Activated CD8-positive, alpha-beta memory T cell treated with anti-CD3 and anti-CD28 coated beads for 1 hour (primary cell): ENCODE measurements around the gene PTMS.
A peak's percentile ranks its signal among the peaks of the same experiment; 100 is the strongest.
"Not testable (repeated sequence)": the region's sequence is repeated elsewhere in the genome, so short reads cannot be mapped to it uniquely, and the experiment has no call there.

Experiments used
- DNase-seq, 2 donors: peaks; one replicate each; pipeline ENCODE4 v3.0.0-alpha.2; 2020; ENCODE audit warnings: low read depth in 1 of 2; ENCODE audit errors: extremely low read depth in 1 of 2

PTMS gene, protein sequence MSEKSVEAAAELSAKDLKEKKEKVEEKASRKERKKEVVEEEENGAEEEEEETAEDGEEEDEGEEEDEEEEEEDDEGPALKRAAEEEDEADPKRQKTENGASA

DNA sequence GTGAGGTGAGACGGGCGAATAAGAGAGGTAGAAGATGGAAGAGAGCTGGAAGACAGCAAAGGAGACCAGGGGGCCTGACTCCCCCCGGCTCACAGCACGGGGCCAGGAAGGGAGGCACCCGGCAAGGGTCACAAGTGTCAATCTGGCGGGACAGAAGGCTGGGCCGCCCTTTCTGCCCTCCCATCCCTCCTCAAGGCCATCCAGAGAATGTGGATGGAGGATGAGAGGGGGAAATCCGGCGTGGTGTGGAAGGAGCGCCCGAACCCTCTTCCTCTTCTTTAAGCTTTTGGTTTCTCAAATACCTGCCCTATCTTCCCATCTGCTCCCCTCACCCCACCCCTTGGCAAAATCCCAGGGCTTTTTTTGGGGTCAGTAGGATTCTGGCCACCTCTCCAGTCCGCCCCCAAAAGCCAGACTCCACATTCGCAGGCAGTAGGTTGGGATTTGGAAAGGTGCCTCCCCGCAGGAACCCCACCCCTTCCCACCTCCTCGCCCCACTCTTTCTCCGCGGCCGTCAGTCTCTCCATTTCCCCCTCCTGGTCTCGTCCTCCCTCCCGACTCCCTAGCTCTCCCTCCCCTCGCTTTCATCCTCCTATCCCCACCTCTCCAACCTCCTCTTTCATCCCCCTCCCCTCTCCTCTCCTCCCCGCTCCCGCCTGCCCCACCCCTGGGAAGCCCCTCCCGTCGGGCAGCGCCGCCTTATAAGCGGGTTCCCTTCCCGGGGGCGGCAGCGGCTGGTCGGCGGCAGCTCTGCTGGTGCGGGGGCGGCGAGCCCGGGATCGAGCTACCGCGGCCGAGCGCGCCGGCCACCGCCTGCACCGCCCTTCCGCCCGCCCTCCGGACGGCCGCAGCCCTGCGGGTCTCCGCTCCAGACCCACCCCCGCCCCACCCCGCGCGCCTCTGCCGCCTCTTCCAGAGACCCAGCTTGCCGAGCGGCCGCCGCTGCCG is at the start of gene PTMS:
TSS of gene PTMS (plus strand) at position 730 of the 948 bp plus-strand sequence. CDS start 343 bp downstream, outside the sequence.
- DNase-seq: no peak

DNA sequence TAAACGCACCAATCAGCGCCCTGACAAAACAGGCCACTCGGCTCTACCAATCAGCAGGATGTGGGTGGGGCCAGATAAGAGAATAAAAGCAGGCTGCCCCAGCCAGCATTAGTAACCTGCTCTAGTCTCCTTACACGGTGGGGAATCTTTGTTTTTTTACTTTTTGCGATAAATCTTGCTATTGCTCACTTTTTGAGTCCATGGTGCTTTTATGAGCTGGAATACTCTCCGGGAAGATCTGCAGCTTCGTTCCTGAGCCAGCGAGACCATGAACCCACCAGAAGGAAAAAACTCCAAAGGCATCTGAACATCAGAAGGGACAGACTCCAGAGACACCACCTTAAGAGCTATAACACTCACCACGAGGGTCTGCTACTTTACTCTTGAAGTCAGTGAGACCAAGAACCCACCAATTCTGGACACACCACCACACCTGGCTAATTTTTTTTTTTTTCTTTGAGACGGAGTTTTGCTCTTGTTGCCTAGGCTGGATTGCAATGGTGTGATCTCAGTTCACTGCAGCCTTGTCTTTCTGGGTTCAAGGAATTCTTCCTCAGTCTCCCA is 49.2 kb upstream of the PTMS start:
- no peak for DNase-seq

DNA sequence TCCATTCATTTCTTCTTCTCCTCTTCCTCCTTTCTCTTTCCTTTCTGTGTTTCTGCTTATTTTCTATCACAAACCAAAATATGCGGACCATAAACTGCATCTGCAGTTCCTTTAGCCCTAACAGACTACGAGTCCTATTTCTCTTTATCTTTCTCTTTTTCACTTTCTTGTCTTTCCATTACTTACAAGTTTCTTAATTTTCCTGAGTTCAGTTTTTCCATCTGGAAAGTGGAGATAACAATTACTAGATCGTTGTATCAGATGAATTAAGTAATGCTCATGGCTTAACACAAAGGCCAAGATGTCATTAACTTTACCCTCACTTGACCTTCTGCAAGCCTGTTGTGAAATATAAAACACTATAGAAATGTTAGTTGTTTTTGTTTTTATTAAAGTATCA is 43.3 kb upstream of the PTMS start:
- no peak for DNase-seq

DNA sequence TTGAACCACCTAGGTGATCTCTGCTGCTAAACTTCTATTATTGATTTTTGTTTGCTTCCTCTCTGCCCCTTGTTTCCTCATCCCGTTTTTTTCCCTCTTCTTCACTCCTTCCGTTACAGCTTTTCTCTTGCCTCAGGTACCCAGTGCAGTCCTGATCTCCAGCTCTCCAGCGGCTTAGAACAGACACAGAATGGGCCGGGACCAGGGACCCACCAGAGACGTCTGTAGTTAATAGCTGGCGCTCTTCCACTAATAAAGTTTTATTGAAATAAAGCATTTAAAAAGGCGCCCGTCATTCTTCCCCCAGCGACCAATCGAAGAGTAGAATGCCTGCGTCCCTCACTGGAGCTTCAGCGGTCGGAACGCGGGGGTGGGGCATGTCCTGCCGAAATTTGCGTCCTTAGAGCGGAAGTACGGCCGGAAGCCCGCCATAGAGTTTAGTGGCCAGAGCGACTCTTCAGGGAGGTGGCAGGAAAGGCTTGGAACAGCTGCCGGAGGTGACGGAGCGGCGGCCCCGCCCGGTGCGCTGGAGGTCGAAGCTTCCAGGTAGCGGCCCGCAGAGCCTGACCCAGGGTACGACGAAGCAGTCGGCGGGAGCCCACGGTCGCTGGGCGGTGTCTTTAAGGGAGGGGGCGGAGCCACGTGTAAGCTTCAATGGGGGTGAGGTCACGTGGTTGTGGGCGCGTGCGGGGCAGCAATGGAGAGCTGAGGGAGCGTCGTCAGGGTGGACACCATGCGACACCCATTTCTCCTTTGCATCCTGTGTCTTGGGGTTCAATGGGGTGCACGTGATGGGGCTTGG is 42.4 kb upstream of the PTMS start, which contains the start of gene COPS7A:
TSS of gene COPS7A (plus strand) at position 440 of the 802 bp plus-strand sequence. CDS start 611 bp downstream, outside the sequence.
- DNase-seq: peak; percentile 89 to 91

DNA sequence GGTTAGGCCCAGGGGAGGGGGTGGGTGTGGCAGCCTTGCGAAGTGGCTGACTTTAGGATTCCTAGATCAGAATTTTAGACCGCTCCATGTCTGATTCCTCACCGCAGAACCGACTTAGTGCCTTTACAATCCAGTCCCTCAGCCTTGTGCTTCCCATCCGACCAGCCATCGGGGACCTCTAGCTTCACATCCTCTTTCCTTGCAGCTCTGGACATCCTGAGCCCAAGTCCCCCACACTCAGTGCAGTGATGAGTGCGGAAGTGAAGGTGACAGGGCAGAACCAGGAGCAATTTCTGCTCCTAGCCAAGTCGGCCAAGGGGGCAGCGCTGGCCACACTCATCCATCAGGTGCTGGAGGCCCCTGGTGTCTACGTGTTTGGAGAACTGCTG is 41.8 kb upstream of the PTMS start:
- DNase-seq: no peak

DNA sequence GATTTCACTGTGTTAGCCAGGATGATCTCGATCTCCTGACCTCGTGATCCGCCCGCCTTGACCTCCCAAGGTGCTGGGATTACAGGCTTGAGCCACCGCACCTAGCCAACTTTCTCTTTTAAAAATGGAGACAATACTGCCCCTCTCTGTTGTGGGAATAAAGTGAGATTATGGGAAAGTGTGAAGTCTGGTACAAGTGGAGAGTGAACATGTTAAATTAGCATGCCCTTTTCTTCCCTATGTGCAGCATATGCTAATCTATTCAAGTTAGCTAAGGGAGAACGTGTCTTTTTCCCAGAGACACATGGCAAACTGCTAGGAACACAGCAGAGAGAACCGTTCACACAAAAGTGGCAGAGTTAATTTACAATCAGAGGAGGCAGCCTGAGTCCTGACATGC is 40.8 kb upstream of the PTMS start:
- no peak for DNase-seq

DNA sequence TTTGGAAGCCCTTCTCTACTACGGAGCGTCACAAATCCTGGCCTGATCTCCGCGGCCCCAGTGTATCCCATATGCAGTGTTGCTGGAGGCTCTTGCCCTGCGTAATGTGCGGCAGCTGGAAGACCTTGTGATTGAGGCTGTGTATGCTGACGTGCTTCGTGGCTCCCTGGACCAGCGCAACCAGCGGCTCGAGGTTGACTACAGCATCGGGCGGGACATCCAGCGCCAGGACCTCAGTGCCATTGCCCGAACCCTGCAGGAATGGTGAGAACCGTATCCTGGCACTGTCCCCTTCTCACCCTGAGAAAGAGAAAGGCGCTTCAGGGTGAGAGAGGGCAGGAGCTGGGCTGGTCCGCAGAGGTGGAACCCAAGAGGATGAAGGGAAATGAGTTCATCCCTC is 37.0 kb upstream of the PTMS start:
- no peak for DNase-seq

DNA sequence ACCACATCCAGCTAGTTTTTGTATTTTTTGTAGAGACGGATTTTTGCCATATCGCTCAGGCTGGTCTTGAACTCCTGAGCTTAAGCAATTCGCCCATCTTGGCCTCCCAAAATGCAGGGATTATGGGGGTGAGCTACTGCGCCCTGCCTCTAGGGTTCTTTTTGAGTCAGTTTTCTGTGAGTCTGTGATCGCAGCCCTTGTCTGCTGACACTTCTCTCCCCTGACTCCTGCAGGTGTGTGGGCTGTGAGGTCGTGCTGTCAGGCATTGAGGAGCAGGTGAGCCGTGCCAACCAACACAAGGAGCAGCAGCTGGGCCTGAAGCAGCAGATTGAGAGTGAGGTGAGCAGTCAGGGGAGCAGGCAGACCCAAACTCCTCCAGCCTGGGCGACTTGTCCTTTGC is 36.0 kb upstream of the PTMS start:
- no peak for DNase-seq

DNA sequence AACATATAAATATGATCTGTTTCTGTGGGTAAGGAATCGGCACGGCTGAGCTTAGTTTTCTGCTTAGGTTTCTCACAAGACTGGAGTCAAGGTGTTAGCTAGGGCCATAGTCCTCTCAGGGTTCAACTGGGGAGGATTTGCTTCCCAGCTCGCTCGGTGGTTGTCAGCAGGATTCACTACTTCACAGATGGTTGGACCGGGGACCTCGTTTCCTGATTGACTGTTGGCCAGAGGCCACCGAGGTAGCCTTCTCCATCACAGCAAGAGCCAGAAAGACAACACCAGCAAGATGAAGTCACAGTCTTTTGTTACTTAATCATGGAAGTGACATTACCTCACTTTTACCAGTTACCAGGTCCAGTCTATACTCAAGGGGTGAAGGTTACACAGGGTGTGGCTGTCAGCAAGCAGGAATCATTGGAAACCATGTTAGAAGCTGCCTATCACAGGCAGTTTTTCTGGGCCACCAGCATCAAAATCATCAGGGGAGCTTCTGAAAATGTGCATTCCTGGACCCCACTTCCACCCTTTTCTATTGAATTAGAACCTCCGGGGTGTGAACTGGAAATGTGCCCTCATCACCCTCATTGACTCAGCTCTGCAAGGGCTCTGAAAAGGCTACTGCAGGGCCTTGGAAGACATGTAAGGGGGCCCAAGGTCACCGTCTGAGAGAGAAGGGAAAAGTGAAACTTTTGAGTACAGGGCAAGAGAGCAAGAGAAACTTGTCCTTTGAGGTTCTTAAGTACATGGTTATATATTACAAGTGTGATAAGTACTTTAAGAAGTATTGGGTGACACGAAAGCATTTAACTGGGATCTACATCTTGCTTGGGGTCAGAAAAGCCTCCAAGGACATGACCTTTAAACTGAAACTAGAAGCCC is 31.4 kb upstream of the PTMS start:
- no peak for DNase-seq

DNA sequence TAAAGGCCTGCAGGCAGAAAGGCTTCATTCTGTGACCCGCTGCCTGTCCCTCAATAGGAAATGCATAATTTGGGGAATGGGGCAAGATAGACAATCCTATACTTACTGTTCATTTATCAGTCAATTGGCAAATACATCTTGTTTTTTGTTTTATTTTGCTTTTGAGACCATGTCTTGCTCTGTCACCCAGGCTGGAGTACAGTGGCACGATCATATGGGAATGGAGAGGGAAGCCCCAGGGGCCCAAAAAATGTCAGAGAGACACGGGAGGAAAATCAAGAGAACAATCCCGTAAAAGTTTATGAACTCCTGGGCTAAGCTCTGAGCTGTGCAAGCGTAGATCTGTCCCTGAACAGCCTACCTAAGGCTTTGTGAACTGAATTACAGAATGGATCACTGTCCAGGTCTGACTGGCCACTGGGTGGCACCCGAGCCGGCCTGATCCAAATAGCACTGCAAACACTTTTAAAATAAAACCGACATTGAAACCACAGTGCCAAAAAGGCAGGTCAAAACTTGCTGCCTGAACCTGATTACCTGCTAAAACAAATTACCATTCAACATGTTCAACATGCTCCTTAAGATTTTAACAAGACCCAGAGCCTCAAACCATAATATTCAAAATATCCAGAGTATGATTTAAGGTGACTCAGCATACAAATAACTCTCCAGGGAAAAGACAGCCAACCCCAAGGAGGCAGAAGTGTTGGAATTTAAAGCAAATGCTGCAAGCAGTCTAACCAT is 30.5 kb upstream of the PTMS start:
- no peak for DNase-seq

DNA sequence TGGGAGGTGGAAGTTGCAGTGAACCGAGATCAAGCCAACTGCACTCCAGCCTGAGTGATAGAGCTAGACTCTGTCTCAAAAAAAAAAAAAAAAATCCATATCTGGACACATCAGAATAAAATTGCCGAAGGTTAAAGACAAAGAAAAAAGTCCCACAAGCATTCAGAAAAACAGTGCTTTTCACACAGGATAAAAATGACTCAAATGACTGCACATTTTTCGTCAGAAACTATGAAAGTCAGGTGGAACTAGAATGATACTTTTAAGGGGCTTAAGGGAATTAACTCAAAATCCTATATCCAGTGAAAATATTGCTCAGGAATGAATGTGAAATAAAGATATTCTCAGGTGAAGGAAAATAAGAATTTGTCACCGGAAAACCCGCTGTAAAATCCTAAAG is 29.4 kb upstream of the PTMS start:
- no peak for DNase-seq

DNA sequence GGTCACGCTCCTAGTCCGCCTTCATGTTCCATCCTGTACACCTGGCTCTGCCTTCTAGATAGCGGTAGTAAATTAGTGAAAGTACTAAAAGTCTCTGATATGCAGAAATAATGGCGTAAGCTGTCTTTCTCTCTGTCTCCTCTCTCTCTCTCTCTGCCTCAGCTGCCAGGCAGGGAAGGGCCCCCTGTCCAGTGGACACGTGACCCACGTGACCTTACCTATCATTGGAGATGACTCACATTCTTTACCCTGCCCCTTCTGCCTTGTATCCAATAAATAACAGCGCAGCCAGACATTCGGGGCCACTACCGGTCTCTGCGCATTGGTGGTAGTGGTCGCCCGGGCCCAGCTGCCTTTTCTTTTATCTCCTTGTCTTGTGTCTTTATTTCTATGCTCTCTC is 24.1 kb upstream of the PTMS start:
- DNase-seq: not testable (repeated sequence)

DNA sequence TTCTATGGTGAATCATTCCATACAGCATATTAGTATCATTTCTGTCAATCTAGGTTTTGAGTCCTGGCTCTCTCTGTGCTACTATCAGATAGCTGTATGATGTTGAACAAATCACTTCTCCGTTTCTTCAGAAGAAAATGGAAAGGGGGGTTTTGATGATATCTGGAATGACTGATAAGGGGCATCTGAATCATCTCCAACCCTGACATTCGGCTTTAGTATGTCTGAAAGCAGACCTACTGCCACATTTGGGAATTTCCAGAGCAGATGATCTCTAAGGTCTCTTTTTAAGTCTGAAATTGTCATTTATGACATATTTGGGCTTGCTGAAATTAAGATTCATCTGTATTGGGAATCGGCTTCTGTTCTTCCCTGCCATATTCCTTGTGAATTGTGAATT is 23.3 kb upstream of the PTMS start:
- DNase-seq: no peak

DNA sequence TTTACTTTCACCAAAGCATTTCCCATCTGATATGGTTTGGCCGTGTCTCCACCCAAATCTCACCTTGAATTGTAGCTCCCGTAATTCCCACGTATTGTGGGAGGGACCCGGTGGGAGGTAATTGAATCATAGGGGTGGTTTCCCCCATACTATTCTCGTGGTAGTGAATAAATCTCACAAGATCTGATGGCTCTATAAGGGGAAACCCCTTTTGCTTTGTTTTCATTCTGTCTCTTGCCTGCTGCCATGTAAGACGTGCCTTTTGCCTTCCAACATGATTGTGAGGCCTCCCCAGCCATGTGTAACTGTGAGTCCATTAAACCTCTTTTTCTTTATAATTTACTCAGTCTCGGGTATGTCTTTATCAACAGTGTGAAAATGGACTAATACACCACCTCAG is 22.9 kb upstream of the PTMS start:
- DNase-seq: not testable (repeated sequence)

DNA sequence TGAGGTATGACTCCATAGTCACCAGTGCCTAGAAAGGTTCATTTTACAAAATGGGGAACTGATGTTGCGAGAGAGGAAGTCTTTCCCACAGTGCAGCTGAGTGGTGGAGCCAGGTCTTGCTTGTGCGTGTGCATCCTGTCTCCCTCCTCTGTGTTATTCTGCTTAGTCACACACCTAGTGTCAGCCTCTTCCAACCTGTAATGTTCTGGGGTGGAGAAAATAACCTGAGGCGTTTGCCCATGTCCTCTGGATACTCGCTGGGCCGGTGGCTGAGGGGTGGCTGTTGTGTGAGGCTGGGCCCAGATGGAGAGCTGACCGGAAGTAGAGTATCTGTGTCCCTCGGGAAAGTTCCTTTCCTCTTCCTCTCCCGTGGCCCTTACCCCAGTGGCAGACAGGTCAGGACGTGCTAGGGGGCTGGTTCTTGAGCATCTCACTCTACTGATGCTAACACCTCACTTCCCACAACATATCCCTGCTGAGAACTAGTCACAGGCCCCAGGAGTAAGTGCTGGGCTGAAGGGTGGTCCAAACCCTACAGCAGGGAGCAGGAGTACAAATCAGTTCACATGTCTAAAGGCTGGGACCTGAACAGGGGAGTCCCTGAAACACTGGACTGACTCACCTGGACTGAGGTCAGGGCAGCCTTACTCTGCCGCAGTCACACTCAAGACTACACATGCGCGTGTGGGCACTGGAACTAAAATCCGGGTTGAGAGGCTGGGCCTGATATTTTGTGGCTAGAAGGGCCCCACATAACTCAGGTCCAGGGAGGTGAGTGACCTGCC is 20.2 kb upstream of the PTMS start:
- DNase-seq: no peak

DNA sequence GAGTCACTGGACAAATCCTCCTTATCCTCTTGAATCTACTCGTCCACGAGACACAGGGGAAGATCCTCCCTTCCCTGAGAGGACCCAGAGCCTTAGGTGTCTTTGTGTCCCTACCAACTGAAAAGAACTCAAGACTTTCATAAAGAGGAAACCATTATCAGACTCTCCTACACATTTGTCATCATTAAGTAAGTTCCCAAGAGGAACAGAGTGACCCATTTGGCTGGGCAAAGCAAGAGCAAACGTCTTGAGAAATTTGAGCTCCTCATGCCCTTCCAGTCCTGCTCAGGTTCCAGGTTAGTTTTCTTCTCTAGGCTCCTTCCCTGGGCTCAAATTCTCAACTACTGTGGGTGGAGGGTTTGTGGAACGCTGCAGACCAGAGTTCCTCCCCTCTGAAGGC is 18.9 kb upstream of the PTMS start:
- DNase-seq: no peak

DNA sequence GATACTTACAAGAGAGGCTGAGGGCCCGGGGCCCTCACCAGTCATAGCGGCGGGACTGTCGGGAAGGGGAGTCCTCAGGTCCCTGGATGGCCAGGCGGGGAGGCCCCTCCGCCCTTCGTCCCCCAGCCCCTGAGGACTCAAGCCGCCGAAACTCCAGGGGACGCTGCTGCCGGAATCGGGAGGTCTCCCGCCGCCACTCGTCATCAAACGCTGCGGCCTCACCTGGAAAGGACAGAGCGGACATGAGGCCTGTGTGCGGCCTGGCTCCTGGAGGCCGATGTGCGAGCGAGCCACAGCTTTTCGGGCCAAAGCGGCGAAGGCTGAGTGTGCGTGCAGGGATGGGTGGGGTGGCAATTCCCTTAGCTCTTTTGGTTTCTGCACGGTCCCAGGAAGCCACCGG is 17.4 kb upstream of the PTMS start:
- DNase-seq: no peak

DNA sequence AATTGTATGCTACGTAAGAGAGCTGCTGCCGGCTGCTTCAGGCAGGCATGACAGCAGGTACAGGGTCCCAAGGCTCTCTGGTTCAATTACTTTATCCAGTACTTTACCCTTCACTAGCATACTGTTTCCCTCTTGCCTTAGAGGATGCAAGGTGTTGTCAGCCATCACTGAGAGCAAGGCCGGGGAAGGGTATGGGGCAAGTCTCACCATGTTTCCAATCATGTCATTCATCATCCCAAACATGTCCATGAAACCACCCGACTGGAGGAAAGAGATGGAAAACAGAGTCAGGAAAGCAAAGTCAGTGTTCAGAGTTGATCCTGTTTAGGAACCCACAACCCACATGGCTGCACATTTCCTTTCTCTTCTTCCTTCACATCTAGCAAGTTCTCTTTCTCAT is 15.7 kb upstream of the PTMS start:
- DNase-seq: no peak

DNA sequence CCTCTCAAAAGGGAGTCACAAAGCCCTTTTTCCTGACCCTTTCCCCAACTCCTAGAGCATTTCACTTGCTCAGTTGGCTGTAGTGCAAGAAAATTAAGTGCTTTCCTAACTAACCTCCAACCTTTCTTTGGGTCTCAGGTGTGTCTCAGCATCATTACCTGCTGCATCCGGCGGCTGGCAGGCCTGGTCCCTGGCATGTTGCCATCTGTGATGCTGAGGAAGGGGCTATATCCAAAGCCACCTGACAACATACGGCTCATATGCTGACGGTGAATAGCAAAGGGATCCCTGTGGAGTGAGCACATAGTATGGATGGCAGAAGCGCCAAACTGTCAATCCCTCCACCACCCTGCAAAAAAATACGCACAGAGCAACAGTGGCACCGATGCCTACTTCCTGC is 14.4 kb upstream of the PTMS start:
- DNase-seq: no peak
